Measurements from ENCODE around the gene NKX1-1.
"Not testable (repeated sequence)": the region's sequence is repeated elsewhere in the genome, so short reads cannot be mapped to it uniquely, and the experiment has no call there.

NKX1-1 gene

DNA sequence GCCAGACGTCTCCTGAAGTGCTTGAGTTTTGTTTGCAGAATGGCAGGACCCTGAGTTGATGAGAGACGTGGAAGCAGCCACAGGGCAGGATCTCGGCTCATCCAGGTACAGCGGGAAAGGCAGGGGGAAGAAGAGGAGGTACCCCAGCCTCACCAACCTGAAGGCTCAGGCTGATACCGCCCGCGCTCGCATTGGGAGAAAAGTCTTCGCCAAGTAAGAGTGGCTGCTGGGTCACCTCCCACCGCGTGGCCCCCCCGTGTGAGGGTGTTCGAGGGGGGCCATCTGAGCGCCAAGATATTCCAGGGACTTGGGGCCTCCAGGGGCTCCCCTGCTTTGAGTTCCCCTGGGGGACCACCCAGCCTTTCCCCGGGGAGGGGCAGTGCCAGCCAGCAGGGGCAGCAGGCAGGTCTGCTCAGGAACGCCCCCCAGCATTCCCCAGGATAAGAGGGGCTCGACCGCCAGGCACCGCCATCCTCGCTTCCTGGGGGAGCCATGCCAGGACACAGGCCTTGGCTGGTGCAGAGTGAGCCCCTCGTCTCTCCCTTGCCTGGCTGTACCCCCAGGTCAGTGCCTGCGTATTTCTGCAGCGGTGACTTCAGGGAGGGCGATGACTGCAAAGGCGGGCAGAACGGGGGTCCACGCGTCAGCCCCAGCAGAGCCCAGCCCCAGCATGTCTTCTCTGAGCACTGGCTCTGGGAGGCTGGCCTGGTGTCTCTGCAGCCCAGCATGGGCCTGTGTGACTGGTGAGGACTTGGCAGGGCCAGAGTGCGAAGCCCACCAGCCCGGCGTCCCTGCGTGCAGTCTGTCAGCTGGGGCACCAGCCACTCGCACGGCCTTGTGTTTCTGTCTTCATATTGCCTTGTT lies 22.3 kb downstream of the NKX1-1 start:
- DNase-seq, result no peak

DNA sequence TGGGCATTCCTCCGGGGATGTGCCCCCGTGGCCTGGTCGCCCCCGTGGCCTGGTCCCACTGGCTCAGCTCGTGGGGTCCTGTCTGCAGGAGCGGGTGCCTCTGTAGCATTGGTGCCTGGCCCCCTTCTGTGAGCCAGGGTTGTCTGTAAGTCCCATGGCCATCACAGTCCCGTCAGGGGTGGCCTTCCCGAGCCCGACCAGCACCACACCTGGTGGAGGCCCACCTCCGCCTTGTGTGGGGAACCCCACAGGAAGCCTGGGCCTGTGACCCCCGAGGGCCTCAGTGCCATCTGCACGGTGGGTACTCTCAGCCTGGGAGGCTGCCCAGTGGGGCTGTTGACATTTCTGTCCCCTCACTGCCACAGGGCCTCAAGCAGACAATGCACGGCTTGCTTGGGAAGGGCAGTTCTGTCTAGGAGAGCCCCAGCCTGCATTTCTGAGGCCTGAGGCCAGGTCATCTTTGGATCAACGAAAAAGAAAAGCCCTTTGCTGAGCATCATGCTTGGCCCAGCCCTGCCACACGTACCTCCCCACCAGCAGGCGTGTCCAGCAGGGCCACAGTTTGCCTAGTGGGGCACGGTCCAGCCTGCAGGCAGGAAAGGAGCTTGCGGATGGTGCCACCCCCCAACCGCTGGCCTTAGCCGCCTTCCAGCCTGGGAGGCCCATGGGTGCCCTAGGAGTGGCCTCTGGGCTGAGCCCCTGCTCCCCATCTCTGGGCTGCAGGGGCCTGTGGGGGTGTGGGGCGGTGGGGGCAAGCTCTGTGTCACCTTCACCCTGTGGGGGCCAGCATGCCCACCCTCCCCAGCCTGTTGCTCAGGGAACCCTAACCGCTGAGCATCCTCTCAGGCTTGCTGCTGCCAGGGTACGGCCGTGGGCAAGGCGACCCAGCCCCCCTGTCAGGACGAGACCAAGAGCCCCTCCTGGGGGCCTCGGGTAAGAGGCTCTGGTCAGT lies 23.2 kb downstream of the NKX1-1 start:
- no peak for DNase-seq

DNA sequence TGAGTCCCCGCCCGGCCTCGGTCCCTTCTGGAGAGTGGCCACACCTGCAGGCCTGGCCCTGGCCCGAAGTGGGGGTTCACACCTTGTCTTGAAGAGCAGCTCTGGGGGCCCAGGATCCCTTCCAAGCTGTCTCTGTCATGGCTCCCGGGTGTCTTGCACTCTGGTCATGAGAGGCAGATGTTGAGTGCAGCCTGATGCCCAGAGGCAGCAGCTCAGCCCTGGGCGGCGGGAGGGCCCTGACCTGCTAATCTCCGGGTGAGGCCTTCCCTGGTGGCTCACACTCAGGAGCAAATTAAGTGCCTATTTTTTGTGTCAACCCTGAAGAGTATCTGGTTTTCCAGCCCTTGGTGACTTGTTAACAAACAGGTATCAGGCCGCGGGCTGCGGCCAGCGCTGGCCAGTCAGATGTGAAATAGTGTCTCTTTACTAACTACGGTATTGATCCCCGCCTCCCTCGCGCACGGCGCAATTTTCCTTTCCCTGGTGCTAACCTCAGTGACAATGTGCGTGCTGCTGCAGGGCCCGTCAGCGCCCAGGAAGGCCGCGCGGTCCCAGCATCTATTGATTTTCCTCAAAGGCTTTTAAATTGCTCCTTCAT lies 24.2 kb downstream of the NKX1-1 start:
- DNase-seq, result no peak

DNA sequence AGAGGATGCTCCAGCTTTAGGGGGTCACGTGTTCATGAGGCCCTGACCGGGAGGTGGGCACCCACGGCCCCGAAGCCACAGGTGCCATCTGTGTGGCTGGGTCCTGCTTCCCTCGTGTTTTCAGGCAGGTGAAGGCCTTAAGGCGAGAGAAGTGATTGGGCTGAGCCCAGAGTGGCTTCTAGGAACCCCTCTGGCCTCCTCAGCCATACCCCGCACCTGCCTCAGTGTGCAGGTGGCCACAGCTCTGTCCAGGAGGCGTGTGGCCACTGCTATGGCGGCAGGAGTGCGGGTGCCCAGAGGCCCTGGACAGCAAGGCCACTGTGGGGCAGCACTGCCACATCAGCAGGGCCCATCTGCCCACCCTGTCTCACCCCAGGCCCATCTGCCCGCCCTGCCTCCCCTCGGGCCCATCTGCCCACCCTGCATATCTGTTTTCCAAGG lies 25.0 kb downstream of the NKX1-1 start:
- no peak for DNase-seq

DNA sequence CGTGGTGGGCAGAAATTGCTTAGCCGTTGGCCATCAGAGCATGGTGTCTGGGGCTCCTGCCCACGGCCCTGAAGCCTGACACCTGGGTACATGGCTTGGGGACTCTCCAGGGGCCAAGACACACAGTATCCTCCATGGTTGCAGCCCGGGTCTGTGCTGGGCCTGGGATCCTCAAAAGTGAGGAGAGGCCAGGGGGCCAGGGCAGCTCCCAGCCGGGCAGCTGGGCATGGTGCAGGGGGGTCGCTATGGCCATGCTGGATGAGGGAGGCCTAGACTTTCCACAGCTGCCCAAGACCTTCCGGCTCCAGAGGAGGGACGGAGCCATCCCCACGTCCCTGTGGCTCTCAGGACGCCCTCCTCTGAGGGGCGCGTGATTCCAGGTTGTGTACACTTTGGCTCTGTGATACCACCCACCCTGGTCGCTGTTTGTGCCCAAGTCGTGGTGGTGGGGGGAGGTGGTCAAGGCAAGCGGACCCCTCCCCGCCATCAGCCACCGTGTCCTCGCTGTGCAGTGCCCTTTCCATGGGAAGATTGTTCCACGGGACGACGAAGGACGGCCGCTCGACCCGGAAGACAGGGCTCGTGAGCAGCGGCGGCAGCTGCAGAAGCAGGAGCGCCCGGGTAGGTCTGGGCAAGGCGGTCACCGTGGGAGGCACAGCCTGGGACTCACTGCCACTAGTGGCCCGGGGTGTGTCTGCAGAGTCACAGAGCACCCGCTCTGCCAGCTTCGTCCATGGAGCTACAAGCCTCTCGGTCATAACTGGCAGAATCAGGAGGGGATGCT lies 25.7 kb downstream of the NKX1-1 start:
- DNase-seq, result no peak

DNA sequence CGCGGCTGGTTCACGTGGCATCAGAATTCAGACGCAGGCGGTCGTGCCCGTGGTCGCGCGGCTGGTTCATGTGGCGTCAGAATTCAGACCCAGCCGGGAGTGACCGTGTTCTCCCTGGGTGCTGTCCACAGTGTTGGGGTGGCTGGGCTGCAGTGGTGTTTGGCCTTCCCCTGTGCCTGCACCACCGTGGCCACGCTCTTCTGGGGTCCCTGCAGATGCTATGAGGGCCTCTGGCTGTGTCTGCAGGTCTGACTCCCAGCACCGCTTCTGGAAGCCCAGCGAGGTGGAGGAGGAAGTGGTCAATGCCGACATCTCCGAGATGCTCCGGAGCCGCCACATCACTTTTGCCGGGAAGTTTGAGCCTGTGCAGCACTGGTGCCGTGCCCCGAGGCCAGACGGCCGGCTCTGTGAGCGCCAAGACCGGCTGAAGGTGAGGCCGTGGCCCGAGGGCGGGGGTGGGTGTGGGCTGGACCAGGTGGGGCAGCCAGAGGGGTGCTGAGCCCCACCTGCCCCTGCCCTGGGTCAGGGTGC lies 26.4 kb downstream of the NKX1-1 start:
- DNase-seq, result no peak

DNA sequence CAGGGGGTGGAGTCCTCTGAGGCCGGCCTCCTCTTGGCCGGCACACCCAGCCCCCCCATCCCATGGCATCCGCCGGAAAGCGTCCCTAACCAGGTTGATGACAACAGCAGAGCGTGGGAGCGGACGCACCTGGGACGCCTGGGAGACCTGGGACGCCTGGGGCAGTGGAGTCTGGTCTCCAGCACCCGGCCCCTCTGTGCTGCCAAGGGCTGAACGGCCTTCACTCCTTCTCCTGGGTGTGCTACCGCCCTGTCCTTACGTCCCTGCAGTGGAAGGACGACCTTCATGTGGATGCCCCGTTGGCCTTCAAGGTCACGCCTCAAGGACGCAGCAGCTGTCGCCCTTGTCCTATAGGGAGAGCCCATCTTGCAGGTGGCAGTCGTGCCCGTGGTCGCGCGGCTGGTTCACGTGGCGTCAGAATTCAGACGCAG lies 26.9 kb downstream of the NKX1-1 start:
- no peak for DNase-seq

DNA sequence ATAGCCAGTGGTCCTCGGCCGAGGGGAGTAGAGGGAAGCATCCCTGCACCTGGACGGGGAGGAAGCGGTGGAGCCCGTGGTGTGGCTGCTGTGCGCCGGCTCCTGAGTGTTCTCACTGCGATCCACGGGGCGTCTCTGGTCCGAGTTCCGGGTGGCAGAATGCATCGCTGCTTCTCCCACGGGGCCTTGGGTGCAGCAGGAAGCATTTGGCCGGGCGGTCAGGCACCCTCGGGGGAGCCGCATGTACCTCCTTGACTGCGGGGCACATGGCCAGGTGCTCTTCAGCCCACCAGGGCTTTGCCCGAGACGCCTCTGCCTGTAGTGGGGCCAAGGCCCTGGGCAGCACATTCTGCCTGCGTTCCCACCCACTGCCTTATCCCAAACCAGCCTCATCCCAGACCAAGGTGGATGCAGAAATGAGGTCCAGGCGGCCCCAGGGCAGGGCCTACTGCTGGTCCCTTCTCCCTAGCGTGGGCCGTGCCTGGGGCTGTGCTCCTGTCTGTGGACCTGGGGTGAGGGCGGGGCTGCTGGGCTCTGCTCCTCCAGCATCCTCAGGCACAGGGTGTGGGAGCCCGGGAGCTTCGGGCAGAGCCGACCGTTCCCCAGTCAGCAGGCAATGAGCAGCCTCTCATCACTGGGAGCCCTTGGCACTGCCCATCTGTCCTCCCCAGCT lies 27.5 kb downstream of the NKX1-1 start:
- no peak for DNase-seq

DNA sequence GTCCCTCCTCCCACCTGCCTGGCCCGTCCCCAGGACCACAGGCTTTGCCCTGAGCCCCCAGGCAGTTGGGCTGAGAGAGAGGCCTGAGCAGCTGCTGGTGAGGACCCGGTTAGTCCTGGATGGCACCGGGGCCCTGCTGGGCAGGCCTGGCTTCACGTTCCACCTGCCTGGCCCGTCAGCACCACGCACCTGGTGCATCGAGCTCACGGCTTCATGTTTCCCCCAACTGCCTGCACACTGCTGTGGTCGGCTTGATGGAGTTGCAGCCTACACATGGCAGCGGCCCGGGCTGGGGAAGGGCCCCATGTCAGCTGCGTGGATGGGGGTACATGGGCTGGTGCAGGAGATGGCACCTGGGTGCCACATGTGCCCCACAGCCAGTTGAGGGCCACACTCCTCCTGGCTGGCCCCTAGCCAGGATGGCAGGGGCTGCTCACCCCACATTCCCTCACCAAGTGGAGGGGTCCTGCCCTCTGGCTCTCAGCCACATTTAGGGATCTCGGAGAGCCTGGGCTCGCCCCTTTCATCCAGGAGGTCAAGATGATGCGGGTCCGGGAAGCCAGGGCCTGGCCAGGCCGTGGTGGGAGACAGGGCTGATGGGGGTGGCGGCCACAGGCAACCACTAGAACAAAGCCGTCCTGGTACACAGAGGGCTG lies 28.5 kb downstream of the NKX1-1 start:
- no peak for DNase-seq

DNA sequence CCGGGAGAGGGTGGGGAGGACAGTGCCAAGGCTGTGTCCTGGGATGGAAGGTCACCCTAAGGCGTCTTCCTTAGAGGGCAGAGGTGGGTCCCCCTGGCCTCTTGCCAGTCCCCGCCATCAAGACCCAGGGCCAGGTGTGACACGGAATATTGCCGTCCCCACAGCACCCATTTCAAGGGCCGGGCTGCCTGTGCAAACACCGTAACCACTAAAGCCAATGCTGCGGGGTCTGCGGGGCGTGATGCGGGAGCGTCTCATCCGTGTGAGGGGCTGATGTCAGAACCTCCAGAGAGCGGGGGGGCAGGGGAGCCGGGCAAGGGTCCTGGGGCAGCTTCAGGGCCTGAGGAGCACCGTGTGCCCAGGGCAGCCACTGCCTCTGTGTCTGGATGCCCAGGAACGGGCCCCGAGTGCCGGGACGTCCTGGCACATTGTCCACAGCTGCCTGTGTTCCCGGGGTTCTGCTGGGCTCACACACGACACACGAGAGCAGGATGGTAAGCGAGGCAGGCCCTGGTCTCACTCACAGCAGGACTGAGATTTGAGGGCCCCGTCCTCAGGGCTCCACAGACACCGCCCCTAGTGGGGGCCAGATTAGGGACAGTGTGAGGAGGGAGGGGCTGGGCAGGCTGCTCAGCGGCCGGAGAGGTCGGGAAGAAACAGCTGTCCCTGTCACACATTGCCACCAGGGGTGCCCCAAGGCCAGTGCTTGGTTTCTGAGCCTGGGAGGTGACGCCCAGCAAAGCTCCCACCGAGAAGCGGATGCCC lies 29.2 kb downstream of the NKX1-1 start:
- DNase-seq, result no peak

DNA sequence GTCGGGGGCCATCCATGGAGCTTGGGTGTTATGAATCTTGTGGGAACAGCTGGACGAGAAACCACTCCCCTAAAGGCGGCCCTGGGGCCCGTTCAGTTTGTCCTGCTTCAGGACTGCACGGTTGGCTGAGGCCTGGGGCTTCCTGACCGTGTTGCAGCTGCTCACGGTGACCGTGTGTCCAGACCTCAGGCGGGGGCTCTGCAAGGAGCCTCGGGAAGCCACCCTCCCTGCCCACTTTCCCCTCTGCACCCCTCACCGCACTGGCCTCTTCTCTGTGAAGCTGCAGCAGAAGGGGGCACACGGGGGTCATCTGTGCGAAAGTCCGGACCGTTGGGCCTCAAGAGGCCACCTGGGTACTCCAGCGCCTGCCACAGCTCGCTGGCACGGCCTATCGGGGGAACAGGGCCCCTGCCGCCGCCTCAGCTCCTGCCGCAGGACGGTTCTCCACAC lies 29.8 kb downstream of the NKX1-1 start:
- DNase-seq, result no peak

DNA sequence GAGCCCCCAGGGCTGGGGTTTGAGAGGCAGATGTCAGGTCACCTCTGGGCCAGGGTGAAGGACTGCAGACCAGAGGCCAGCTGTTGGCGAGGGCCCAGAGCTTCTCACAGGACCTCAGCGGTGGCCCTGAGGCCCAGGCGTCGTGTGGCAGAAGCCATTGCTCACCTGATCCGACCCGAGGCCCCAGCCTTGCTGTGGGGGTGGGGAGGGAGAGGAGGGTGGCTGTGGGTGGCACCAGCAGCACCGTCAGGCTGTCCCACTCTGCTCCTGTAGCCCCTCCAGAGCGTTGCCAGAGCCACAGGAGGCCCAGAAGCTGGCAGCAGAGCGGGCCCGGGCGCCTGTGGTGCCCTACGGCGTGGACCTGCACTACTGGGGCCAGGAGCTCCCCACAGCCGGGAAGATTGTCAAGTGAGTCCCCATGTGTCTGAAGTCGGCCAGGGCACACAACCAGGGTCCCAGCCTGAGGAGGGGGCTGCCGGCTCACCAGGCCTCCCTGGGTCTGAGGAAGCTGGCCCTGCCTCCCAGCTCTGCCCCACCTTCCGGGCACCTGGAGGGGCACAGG lies 30.4 kb downstream of the NKX1-1 start:
- DNase-seq, result no peak

DNA sequence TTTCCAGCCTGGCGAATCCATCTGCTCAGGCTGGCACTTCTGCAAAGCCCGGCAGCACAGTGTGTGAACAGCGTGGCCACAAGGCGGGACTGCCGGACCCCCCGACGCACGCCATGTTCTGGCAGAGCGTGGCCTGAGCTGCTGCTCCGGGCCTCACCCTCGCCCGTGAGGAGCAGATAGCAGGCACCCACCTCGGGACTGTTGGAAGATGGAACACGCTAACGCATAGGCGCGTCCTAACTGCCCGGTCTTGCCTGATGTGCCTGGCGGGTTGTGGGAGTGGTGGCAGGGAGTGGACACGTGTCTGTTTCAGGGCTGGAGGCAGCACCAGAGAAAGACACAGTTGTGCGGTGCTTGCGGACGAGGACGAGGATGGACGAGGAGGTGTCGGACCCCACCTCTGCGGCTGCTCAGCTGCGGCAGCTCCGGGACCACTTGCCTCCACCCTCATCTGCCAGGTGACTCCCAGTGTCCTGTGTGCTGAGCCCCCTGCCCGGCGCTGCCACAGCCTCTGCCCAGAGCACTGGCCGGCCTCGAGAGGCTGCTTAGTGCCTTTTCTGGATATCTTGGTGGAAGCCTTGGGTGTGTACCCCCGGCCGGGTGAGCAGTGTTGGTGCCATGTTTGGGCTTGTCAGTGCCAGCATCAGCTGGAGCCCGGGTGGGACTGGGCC lies 31.1 kb downstream of the NKX1-1 start:
- DNase-seq, result no peak

DNA sequence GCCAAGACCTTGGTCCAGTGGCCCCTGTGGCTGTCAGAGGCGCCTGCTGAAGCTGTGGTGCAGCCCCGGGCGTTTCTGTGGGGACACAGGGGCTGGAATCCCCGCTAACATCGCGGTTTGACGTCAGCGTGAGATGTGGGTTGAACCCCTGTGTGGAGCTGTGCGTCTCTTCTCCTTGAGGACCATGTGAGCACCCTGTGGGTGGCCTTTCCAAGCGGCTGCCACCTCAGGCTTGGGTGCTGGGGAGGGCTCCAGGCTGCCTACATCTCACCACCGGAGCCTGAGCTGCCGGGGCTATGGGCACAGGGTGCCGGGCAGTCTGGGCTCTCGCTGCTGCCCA lies 31.6 kb downstream of the NKX1-1 start:
- no peak for DNase-seq

DNA sequence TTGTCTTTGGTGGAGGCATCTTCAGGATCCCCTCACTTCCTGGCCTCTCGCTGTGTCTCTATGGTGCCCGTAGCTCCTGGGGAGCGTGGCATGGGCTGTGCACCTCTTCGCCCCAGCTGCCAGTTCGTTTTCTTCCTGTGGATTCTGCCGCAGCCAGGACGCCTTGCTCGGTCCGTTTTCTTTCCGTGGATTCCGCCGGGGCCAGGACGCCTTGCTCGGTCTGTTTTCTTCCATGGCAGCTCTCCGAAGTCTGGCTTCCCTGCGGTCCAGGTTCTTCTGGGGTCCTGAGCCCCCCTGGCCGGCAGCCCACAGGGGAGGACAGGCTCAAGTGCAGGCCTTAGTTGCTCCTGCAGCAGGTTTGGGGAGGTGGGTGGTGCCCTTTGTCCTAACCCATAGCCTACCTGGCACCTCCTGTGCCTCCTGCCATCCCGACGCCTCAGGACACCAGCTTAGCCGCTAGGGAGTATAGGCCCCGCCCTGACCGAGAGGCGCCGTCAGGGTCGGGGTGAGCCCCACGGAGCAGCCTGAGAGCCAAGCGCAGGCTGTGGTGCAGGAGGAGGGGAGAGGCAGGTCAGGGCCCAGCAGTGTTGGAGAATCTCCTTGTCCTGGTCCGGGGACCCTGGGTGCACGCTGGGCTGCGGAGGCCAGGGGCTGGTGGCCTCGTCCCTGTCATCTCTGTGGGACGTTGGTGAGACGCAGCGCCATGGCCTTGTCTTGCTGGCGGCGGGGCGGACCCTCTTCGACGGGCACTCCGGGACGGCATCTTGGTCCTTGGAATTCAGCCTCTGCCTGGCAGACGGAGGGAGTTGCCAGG lies 32.1 kb downstream of the NKX1-1 start:
- DNase-seq, result no peak

DNA sequence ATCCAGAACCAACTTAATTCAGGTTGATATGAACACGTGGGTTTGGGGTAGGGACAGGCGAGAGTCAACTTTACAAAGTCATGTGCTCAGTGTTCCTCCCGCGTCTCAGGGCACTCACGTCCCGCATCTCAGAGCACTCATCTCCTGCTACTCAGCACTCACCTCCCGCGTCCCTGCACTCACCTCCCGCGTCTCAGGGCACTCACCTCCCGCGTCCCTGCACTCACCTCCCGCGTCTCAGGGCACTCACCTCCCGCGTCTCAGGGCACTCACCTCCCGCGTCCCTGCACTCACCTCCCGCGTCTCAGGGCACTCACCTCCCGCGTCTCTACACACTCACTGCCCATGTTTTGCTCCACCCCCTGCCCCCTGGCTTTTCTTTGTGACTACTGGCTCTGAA lies 33.7 kb downstream of the NKX1-1 start:
- DNase-seq, result not testable (repeated sequence)

DNA sequence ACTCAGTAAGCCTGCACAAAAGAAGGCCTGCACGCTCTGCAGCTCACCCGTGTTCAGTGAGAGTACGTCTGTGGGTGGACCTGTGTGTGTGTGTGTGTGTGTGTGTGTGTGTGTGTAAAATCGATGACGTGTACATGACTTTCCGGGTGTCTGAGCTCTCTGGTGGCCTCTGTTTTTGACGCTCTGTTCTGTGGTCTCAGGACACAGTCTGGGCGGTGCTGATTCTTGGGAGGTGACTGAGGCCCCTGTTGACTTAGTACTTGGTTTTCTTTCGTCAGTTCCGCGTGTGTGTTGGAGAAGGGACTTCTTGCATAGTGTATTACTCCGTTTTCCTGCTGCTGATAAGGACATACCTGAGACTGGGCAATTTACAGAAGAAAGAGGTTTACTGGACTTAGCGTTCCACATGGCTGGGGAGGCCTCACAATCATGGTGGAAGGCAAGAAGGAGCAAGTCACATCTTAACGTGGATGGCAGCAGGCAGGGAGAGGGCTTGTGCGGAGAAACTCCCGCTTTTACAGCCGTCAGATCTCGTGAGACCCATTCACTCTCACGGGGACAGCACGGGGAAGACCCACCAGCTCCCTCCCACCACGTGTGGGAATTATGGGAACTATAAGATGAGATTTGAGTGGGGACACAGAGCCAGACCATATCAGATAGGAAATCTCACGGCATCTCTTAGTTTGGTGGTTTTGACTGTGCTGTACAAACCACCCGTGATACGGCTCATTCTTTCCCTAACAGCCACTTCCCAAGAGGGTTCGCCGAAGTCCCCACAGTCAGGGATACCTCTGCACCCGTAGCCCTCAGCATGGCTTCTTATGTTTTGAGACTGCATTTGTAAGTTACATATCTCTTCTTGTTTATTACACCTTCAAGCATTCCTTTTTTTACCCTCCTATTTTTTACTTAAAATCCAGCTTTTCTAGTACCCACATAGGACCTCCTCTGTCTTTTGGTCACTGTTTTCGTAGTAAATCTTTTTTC lies 34.8 kb downstream of the NKX1-1 start:
- no peak for DNase-seq

Data from CD4-positive, alpha-beta T cell treated with Interleukin-6 for 4 hours (primary cell).